Measurements from ENCODE around the gene ASGR2.

- TF ChIP-seq CTCF (IDR thresholded peaks at IDR 0.05): no peak
- no peak for TF ChIP-seq POLR2A (IDR thresholded peaks at IDR 0.05)
Observed at GRCh38 chr17:7122381-7122780, 7.8 kb upstream of the ASGR2 start.
